Measurements from ENCODE around the gene GPRC5D.

GRCh38 chr12:12999271-12999958 is 47.4 kb upstream of the GPRC5D start:
- TF ChIP-seq CTCF (IDR thresholded peaks at IDR 0.05) = no peak
- TF ChIP-seq FOXP4 (CRISPR knock-in tag; IDR thresholded peaks at IDR 0.05) = no peak
- TF ChIP-seq SMAD3 (CRISPR knock-in tag; IDR thresholded peaks at IDR 0.05; ENCODE audit: borderline replicate concordance) = no peak
- no peak for TF ChIP-seq PREB (CRISPR knock-in tag; IDR thresholded peaks at IDR 0.05; ENCODE audit: borderline replicate concordance)
- no peak for TF ChIP-seq JUN (CRISPR knock-in tag; IDR thresholded peaks at IDR 0.05)
- TF ChIP-seq CREB1 (CRISPR knock-in tag; IDR thresholded peaks at IDR 0.05) = no peak

Data from WTC11 (cell line).